Stimulated activated CD8-positive, alpha-beta memory T cell treated with anti-CD3 and anti-CD28 coated beads, Interleukin-12 subunit alpha, Interleukin-12 subunit beta, amount 100 ng/mL, for 4 hours (primary cell): ENCODE results near the gene SNCG.

Experiments used
- DNase-seq: peaks from one replicate; pipeline ENCODE4 v3.0.0-alpha.2; 2020; ENCODE audit warnings: low read depth

Gene SNCG

DNA sequence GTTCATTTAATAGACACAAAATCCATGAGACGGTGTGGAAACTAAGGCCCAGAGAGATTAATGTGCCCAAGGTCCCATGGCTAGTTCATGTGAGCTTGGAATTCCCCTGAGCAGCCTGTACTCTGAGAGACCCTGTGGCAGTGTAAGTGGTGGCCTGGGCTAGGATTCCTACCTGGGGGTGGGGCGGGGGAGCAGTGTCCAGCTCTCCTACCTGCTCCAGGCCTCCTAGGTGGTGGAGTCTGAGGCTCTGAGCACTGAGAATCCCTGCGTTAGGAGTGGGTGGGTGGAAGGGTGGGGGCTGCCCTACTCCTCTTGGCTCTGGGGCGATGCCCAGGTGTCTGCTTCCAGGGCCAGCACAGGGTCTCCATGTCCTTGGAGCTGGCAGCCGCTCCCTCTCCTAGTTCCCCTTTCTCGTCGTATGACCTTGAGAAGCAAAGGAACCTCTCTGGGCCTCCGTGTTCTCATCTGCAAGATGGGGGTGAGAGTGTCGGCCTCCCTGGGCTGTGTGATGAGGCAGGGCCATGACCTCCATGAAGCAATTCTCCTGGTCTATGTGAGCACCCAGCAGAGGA is 2.5 kb downstream of the SNCG start:
- DNase-seq = no peak

DNA sequence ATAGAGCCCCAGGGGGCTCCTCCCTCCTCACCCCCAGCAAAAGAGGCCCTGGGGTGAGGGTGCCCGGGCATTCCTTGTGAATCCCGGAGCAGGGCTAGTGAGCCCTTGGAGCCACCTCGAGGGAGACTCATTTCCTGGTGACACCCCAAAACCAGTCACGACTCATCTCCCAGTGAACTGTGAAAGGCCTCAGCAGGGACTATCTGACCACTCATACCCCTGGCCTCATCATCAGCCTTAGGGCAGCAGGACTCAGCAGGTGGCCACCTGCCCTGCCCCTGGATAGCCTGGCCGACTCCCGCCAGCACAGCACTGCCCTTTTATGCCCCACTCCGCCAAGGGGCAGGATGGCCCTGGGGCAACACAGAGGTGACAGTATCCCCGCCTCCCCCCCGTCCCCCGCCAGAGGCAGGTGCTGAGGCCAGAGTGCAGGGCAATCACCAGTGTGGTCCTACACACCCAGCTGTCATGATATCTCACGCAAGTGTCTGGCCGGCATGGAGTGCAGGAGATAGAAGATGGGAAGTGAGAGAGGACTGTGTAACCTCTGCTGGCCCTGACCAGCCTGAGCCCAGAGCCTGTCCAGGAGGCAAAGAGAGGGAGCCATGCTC is 3.2 kb downstream of the SNCG start:
- no peak for DNase-seq

DNA sequence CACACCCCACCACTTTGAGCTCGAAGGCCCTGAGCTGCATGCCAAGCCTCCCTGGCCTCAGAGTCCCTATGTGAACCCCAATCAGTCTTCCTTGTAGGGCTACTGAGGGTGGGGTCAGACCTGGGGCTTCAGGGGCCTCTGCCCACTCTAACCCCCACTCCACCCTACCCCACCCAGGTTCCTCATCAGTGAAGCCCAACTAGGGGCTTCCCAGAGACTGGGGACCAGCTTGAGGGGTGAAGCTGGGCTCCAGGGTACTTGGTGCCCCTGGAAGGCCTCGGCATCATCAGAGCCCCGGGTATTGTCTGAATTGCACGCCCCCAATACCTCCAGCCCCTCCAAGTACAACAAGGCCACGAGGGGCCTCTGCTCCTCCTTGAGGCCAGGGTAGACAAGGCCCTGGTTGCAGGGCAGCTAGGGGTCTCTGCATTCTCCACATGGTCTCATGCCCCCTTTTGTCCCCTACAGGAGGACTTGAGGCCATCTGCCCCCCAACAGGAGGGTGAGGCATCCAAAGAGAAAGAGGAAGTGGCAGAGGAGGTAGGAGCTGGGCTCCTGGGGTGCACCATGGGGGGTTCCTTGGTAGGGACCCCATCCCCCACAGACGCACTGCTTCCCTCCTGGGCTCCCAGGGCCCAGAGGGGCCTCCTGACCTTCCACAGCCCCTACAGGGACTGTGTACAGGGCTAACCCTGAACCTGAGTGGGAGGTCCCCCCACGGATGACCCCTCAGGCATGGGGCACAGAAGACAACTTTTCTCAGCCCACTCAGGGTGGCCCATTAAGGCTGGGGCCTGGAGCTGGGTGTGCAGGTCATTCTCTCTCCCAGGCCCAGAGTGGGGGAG is 4.0 kb downstream of the SNCG start:
- DNase-seq = no peak

DNA sequence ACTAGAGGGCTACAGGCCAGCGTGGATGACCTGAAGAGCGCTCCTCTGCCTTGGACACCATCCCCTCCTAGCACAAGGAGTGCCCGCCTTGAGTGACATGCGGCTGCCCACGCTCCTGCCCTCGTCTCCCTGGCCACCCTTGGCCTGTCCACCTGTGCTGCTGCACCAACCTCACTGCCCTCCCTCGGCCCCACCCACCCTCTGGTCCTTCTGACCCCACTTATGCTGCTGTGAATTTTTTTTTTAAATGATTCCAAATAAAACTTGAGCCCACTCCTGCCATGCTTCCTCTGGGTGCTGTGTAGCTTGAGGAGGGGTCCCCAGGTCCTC is 4.5 kb downstream of the SNCG start:
- DNase-seq = no peak

DNA sequence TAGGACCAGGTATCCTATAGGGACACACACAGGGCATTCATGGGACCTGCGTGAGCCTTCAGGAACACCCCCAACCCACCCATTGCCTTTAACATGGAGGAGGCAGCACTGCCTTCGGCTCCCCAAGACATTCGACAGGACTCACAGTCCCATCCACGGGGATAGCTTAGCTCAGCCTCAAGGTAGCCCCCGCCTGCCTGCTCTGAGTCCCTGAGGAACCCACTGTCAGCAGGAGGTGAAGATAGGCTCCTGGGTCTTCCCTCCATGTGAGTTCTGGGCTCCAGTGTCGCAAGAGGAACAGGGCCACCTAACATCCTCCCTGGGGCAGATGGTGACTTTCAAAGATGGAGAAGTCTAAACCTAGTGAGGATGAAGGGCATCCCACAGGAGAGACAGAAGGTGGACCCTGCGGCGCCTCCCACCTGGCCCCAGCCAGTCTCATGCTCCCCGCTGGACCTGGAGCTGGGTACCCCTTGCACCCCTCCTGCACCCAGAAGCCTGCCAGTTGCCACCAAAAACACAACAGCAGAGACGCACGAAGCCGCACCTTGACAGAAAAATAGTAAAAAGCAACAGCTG is 5.0 kb downstream of the SNCG start:
- DNase-seq = no peak

DNA sequence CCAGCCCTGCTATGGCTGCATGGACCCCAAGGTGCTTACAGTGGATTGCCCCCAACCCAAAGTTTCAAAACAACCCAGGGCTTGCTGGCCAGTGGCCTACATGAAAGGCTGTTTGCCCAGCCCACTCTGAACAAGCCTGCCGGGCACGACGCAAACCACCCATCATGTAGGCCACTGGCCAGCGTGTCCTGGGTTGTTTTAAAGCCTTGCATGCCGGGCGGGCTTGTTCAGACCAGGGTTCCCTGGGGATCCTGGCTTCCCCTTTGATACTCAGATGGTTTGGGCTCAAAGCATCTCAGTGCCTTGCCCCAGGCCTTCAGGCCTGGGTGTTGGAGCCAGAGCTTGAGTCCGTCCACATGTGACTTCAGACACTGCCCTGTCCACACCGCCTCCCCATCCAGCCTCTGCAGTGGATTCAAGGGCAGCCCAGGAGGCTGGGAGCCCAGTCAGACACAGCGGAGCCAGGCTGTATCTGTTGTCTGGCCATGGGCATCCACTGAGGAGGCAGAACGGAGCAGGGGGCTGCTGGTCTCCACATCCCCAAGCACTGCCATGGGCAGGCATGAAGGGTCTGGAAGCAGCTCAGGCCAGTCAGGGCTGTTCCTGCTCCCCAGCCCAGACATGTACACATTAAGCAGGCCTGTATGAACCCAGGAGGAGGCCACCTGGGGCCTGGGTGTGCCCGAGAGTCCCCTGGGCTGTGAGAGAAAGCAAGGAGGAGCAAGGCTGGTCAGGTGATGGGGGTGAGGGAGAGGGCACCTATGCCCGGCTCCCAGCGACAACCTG is 5.9 kb downstream of the SNCG start:
- no peak for DNase-seq

DNA sequence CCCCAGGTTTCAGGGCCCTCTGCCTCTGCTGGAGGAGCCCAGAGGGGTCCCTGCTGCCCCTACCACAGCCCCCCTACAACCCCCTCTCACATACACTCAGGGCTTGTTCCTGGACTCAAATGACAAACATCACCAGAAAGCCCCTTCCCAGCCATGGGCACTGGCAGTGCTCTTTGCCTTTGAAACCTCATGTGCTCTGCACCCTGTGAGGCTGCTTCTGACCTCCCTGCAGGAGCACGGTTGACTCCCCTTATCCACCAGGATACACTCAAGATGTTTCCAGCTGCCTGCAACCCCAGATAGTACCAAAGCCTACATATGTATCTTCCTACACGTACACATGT is 6.4 kb downstream of the SNCG start:
- DNase-seq = no peak

DNA sequence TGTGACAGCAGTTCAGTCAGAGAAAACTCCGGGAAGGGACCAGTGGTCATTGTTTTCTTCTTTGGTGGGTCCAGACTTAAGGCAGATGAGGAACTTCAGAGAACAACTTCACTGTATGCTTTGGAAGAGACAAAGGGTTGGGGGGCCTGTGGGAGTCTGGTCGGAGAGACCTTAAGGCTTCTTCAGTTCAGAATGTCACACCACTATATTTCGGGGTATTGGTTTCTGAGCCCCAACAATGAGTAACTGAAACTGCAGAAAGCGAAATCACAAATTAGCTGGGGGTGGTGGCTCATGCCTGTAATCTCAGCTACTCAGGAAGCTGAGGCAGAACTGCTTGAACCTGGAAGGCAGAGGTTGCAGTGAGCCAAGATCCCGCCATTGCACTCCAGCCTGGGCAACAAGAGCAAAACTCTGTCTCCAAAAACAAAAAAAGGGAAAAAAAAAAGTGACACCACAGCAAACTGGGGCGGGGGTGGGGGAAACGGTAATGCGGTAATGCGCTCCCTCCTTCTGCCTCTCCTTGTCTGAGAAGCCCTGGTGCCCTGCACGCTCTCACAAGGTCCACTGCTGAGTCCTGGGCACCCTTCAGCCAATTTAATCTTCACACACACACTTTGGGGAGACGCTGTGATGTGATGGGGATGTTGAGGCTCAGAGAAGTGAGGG is 7.7 kb downstream of the SNCG start:
- DNase-seq = no peak

DNA sequence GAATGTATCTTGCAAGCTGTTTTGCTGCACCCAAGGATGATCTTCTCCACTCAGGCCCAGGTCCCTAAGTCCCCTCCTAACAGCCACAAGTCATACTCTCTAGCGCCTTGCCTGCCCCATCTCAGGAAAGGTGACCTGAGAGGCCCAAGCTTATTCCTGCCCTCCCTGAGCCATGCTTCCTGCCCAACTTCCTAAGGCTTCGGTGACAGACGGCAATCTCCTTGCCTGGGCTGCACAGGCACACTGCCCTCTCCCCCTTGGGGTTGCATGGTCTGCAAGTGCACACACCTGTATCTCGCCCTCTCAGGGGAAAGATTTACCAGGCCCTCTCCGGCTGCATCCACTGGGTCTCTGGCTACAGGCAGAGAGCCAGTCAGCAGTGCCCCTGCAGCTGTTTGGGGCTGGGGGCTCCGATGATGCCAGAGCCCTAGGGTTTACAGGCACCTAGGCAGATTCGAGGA is 9.1 kb downstream of the SNCG start:
- DNase-seq = no peak

DNA sequence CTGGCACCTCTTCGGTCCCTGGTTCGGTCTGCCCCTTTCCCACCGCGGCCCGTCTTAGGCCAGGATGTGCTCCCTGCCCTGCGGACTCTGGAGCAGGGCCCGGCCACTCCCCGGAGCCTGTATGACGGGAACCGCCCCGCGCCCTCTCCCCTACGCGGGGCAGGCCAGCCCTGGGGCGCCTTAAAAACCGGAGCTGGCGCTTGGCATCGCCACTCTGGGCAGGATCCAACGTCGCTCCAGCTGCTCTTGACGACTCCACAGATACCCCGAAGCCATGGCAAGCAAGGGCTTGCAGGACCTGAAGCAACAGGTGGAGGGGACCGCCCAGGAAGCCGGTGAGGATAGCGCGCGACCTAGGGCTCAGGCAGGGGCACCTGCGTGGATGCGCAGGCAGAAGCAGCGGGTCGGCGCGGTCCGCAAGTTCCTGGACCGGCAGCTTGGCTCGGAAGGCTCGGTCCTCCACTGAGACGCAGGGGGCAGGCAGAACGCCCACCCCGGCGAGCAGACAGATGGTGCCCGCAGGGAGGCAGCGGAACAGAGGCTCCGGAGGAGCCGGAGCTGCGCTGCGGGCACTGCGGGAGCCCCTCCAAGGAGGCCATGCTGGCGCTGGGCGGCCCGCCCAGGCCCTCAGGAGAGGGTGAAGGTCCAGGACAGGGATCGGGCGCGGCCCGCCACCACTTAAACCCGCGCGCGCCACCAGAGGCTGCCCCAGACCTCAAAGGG is 10.0 kb downstream of the SNCG start, which contains the start of gene ADIRF:
TSS of gene ADIRF (plus strand) at position 212 of the 723 bp plus-strand sequence. CDS start at position 275, 63 bp downstream.
- no peak for DNase-seq

DNA sequence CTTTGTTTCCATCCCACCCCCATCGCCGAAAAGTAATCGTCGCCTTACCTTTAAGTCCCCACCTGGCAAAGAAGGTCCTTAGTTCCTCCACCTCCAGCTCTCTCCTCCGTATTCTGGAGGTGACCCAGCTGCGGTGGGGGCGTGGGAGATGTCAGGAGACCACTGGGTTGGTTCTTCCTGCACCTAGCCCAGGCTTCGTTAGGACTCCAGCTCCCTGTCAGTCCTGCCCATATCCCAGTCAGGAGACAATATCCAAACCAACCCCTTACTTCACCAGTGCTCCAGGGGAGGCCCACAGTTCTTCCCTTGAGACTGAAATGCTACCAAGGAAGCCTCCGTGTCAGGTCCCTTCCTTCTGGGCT is 10.6 kb downstream of the SNCG start:
- DNase-seq = no peak

DNA sequence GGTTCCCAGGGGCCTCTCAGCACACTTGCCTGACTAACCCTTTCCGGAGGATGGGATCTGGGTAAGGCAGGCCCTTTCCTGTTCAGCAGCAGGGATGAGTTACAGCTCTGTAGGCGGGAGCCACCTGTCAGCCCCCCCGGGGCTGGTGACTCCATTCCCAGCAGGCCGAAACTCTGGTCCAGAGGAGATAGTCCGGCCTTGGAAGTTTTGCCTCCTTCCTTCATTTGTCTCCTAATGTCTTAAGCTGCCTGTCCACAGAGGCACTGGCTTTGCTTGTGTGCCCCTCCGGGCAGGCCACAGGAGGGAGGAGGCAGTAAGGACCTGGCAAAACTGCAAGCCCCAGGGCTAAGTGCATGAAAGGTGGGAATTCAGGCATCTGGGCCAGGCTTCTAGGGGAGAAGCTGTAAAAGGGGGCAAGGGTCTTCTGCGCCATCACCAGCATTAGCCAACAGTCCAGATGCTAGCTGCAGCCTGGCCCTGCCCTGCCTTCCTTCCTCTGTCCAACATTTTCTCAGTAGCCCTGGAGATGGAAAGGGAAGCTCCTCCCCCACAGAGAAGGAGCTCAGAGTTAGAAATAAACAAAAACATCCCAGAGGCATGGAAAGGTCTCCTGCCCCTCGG is 11.1 kb downstream of the SNCG start:
- DNase-seq = no peak

DNA sequence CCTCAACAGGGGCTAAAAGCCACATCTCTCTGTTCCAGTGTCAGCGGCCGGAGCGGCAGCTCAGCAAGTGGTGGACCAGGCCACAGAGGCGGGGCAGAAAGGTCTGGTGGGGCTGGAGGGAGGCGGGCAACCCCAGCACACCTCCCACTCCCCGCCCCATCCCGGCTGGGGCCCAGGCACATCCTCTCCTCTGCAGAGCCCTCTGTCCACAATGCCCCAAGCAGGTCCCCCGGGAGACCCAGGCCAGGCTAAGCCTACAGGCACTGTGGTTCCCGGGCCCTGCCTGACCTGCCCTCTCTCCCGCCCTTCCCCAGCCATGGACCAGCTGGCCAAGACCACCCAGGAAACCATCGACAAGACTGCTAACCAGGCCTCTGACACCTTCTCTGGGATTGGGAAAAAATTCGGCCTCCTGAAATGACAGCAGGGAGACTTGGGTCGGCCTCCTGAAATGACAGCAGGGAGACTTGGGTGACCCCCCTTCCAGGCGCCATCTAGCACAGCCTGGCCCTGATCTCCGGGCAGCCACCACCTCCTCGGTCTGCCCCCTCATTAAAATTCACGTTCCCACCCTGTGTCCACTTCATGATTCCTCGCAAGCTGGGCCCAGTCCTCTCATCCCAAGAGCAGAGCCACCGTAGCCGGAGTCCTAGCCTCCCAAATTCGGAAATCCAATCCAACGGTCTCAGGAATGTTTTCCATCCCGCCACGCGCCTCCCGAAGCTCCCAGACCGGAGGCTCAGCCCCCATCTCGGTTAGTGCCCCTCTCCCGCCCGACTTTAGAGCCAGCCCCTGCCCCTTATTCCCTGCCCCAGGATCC is 12.0 kb downstream of the SNCG start:
- no peak for DNase-seq

DNA sequence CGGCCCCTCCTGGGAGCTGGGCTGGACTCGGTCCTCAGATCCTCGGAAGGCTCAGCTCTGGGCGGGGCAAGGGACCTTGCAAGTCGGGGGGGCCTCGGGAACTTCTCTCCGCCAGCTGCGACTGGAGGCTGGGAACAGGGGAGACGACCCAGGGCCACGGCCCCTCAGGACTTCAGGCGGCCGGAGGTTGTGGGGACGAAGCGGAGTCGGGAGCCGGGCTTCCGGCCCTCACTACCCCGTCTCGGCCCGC is 12.5 kb downstream of the SNCG start:
- no peak for DNase-seq

DNA sequence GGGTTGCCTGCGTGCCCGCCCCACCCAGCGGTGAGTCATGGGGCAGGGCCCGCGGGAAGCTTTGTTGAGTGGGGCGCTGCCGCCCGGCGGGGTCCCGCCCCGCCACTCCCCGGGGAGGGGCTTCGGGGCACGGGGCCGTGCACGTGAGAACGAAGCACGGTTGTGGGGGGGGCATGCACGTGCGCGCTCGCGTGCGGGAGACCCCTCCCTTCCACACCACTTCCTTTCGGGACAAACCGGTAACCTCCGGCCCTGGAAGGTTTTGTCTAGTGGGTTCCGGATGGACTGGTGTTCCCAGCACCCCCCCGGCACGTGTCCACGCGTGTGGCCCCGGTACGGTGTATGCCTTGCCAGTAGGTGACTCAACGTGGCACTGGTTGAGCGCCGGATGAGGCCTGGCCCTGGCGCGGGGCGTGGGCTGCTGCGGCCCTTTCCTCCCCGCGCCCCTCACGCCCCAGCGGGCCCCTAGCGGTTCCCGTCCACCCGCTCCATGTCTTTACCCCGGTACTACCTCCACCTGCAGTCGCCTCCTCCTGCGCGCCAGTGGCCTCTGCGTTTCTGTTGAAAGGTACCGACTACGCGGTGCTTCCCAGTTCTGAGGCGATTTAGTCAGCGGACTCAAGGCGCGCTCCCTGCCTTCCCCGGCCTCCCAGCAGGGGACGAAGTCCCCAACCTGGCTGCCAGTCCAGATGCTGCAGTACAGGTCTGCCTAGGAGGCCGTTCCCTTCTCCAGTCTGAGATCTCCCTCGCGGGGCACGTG is 13.0 kb downstream of the SNCG start:
- DNase-seq = peak; percentile 84

DNA sequence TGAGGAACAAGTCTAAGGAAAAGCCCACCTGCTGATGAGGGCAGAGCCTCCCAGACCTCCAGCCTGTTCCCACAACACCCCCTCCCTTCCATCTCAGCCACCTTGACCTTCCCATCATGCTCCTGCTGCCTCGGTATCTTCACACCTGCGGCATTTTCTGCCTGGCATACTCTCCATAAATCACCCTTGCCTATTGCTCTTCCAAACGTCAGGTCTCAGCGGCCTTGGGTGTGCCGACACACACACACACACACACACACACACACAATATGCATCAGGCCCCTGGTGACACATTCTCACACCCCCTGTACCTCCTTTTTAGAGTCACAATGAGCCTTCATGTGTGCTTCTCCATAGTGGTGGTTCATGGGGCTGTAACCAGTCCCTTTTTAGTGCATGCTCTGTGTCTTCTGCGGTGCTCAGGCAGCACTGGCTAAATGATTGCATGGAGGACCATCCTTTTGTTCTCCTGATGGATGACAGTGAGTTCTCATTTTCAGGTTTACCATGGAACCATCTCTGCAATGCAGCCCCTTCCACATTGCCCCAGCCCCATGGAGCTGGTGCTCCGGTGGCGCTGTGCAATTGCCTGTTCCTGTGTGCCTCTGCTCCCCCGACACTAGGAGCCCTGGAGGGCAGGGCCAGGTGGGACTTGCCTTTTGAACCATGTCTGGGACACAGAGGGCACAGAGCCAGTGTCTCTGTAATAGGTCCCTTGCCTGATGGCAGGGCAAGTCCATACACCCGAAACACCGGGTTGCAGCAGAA is 14.4 kb downstream of the SNCG start:
- no peak for DNase-seq

DNA sequence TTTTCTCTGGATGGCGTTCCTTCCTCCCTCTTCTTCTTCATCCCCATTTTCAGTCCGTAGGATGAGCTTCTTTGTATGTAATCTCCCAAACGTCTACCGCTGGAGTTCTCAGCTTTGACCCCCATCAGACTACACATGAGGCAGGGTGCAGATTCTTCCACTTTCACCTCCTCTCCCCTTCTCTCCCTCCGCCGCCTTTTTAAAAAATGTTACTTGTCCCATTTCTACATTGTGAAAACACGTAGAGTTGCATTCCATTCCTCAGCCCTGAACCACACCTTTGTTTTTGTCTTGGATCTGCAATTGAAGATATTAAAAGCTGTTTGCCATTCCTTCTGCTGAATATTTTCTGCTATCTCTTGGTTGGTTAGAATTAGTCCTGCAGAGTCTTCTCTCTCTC is 16.1 kb downstream of the SNCG start:
- no peak for DNase-seq

DNA sequence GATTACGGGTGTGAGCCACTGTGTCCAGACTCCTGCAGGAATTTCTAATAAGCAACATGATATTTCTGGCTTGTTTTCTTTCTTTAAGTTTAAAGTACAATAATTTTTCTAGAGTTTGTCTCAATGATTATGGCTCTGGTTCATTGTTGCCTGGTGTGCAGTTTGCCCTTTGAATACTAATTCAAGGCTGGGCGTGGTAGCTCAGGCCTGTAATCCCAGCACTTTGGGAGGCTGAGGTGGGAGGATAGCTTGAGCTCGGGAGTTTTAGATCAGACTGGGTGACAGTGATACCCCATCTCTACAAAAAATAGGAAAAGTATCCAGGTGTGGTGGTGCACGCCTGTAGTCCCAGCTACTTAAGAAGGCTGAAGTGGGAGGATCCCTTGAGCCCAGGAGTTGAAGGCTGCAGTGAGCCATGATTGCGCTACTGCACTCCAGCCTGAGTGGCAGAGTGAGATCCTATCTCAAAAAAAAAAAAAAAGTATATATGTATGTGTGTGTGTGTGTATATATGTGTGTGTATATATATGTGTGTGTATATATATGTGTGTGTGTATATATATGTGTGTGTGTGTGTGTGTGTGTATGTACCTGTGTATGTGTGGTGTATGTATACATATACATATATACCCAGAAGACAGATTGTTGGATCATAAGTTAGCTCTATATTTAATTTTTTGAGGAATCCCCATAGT is 18.1 kb downstream of the SNCG start:
- no peak for DNase-seq
